Pancreas (tissue), 10 donors: ENCODE measurements around the gene RPS6KA3. TPM values are rescaled to one million over a fixed set of nuclear protein-coding genes. Genes with fewer than 3 reads are reported as not detected.
"Not testable (repeated sequence)": the region's sequence is repeated elsewhere in the genome, so short reads cannot be mapped to it uniquely, and the experiment has no call there.

Experiments used
- ATAC-seq, 4 donors: fragments of 200-7000 bp; cut with Tn5 transposase; one replicate each; pipeline versions ENCODE4 v1.8.0 to v1.9.1; 2020; ENCODE audit warnings: mild to moderate bottlenecking in 4 of 4, moderate library complexity in 4 of 4
- DNase-seq, 6 donors: peaks; one replicate each; pipeline ENCODE4 v3.0.0-alpha.2; 2020
- FAIRE-seq: peaks from 2 replicates; lab custom pipeline; 2012; peaks lifted over from hg19 to GRCh38; lab: Jason Lieb, UNC
- H3K27ac ChIP-seq, 4 donors: fragments of 200-600 bp; sonication (generic); 1 replicate in 3 of 4; 2 replicates in 1 of 4; pipeline versions ENCODE4 v1.5.0 to v1.8.0; 2020
- H3K27me3 ChIP-seq, 4 donors: fragments of 200-600 bp; one replicate each; pipeline ENCODE4 v1.8.0; 2021
- H3K36me3 ChIP-seq, 3 donors: fragments of 200-600 bp; sonication (generic) in 1 of 3; one replicate each; pipeline versions ENCODE4 v1.5.0 to v1.8.0; 2020 to 2021
- H3K4me1 ChIP-seq, 3 donors: fragments of 200-600 bp; one replicate each; pipeline ENCODE4 v1.8.0; 2021
- H3K4me3 ChIP-seq, 4 donors: fragments of 200-600 bp; sonication (generic) in 2 of 4; one replicate each; pipeline versions ENCODE4 v1.5.0 to v1.8.0; 2020 to 2021
- H3K9me3 ChIP-seq, 4 donors: fragments of 200-600 bp; one replicate each; pipeline ENCODE4 v1.8.0; 2021
- CTCF ChIP-seq, 4 donors: fragments of 200-600 bp; sonication (generic) in 3 of 4; IDR thresholded peaks; one replicate each; pipeline versions ENCODE4 v1.5.0 to v1.8.0; 2021; ENCODE audit warnings: antibody characterized with exemption in 4 of 4
- WGBS, 2 donors: extraction: QIAGEN DNeasy Blood & Tissue Kit; methylation state at CpG; one replicate each; pipeline ENCODE4 v1.1.7; 2013; 5-methylcytosine and 5-hydroxymethylcytosine counted together
- intact Hi-C, 3 donors: fragments of 100-400 bp; cut with DNase I; formaldehyde crosslinking; loops; one replicate each; pipeline versions ENCODE4 v1.11.1 to v1.14.2; 2022
- polyA plus RNA-seq, 2 donors: library from polyadenylated mRNA; stranded (reverse); fragments of 200-250 nt; gene quantifications; one replicate each; pipeline ENCODE4 v1.2.3, GENCODE V29; 2013
- total RNA-seq, 6 donors: library from RNA; stranded (reverse); fragmentation: NEBNext Ultra II Directional in 4 of 6; extraction: Animal tissue kit (Norgen Biotek cat#: 25700) in 4 of 6; gene quantifications; one replicate each; pipeline versions ENCODE4 v1.2.1 to v1.2.4, GENCODE V29; 2021 to 2023
- donor health status: healthy with polysubstance abuse.
- donor health status: DM: no; HTN: no; CAD: no; lungs with moderate emphysema.
- donor health status: DM: no; HTN: no; CAD: no.
- donor health status: control.
- donor health status: control.
- donor health status: Bipolar disorder and iron deficiency.
- donor health status: DM: yes; HTN: yes; CAD: no.
- donor health status: DM: no; HTN: no; CAD: no.
- donor health status: DM: no; HTN: no; CAD: no.
- donor health status: DM: yes; HTN: yes; CAD: no.

Gene RPS6KA3
- total and polyA plus RNA-seq, 8 donors = 4.8 to 29.8 (median 15.6) TPM

GRCh38 chrX:20181598-20182329, 84.9 kb downstream of the RPS6KA3 start:
- no peaks in the 10 kb centered on the region for H3K4me1 ChIP-seq
- 69 to 85% methylated on average over 3 of the region's 3 CpGs for WGBS, 2 donors
- TF ChIP-seq CTCF (IDR thresholded peaks at IDR 0.05) = no peak
- DNase-seq (no peak), FAIRE-seq (no peak), ATAC-seq (no peak)
- no peaks in the 10 kb centered on the region for H3K9me3 ChIP-seq
- peaks cover 0 to under 1% (median 0%) of the 10 kb centered on the region in 3 donors for H3K36me3 ChIP-seq
- H3K27ac ChIP-seq = no peak overlapping the region
- no peaks in the 10 kb centered on the region for H3K27me3 ChIP-seq
- no peak overlapping the region for H3K4me3 ChIP-seq
- intact Hi-C loops = no loop called here

- TF ChIP-seq CTCF (IDR thresholded peaks at IDR 0.05) = no peak
Measured at GRCh38 chrX:20177093-20177492, 89.6 kb downstream of the RPS6KA3 start.

GRCh38 chrX:20173856-20174255, 92.9 kb downstream of the RPS6KA3 start:
- intact Hi-C loops = no loop called here
- Histone ChIP-seq H3K27ac (no peak overlapping the region), H3K27me3 (no peaks in the 10 kb centered on the region), H3K4me3 (no peak overlapping the region), H3K4me1 (no peaks in the 10 kb centered on the region), H3K9me3 (no peaks in the 10 kb centered on the region), H3K36me3 (peaks cover 0 to 17% (median 0%) of the 10 kb centered on the region in 3 donors)
- WGBS, 2 donors = 84 to 94% methylated on average over 2 of the region's 2 CpGs
- DNase-seq (no peak), ATAC-seq (no peak), FAIRE-seq (no peak)
- TF ChIP-seq CTCF (IDR thresholded peaks at IDR 0.05) = no peak

More at GRCh38 chrX:20177093-20177492, 89.6 kb downstream of the RPS6KA3 start:
- FAIRE-seq (peak; percentile 61), DNase-seq (no peak), ATAC-seq (no peak)
- Histone ChIP-seq H3K9me3 (no peaks in the 10 kb centered on the region), H3K4me3 (no peak overlapping the region), H3K27ac (no peak overlapping the region), H3K27me3 (no peaks in the 10 kb centered on the region), H3K4me1 (no peaks in the 10 kb centered on the region), H3K36me3 (peaks cover 0 to 12% (median 0%) of the 10 kb centered on the region in 3 donors)
- intact Hi-C loops = no loop called here

DNA sequence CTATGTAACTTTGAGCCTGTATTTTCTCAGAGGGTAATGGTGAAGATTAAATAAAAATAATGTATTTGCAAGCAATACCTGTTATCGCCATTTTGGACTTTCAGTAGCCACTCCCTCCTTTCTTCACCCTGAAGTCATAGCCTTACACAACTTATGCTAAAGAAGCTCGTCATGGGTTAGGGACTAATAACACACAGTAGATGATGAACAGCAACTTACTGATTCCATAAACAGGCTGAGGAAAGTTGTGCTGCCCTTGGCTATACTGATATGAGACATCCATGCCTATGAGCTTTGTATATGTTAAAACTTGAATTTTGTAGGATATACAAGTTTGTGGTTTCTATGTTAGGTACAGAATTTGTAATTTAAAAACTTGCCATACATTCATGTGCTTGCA, 93.4 kb downstream of the RPS6KA3 start:
- TF ChIP-seq CTCF (IDR thresholded peaks at IDR 0.05) = no peak
- Histone ChIP-seq H3K4me1 (no peaks in the 10 kb centered on the region), H3K36me3 (peaks cover 0 to 22% (median 0%) of the 10 kb centered on the region in 3 donors), H3K27ac (no peak overlapping the region), H3K4me3 (no peak overlapping the region), H3K27me3 (no peaks in the 10 kb centered on the region), H3K9me3 (no peaks in the 10 kb centered on the region)
- no peak for DNase-seq
- intact Hi-C loops = no loop called here
- ATAC-seq = no peak
- FAIRE-seq = no peak
- WGBS, 2 donors = 77 to 95% methylated on average over 2 of the region's 2 CpGs

DNA sequence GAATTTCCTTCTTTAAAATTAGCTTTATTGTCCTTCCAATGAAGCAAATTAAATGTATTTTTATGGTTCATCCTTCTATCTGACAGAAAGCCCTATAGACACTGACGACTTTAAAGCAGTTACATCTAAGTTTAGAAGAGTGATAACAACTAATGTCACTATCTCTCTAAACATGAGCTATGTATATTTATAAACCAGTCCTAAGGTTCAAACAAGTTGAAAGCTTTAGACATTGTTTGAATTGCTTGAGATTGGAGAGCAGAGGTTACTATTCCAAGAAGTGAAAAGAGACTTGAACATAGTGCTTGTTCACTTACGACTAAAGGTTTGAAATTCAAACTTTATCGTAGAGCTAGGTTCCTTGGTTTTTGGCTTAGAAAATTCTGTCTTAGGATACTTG, 94.8 kb downstream of the RPS6KA3 start:
- no peaks in the 10 kb centered on the region for H3K27me3 ChIP-seq
- H3K4me3 ChIP-seq = no peak overlapping the region
- peaks cover 0 to 22% (median 0%) of the 10 kb centered on the region in 3 donors for H3K36me3 ChIP-seq
- H3K9me3 ChIP-seq = no peaks in the 10 kb centered on the region
- no peak for TF ChIP-seq CTCF (IDR thresholded peaks at IDR 0.05)
- no peaks in the 10 kb centered on the region for H3K4me1 ChIP-seq
- intact Hi-C loops = no loop called here
- WGBS, 2 donors = 82 to 85% methylated on average over 3 of the region's 3 CpGs
- no peak for FAIRE-seq
- ATAC-seq = no peak
- no peak overlapping the region for H3K27ac ChIP-seq
- DNase-seq = no peak

- H3K9me3 ChIP-seq, H3K27ac ChIP-seq, FAIRE-seq, intact Hi-C loops, ATAC-seq, H3K4me3 ChIP-seq, H3K4me1 ChIP-seq, DNase-seq, H3K36me3 ChIP-seq, H3K27me3 ChIP-seq: not testable (repeated sequence)
Measured at GRCh38 chrX:20162516-20162915, 104.2 kb downstream of the RPS6KA3 start.
